GM19043 (cell line): ENCODE measurements around the gene C3.
"Not testable (repeated sequence)": the region's sequence is repeated elsewhere in the genome, so short reads cannot be mapped to it uniquely, and the experiment has no call there.

ENCODE experiments used
- ATAC-seq: cut with Tn5 transposase; IDR thresholded peaks from one replicate; pipeline ENCODE4 v1.9.1; 2021; ENCODE audit warnings: low read depth; ENCODE audit not compliant: unreplicated experiment

C3 gene

GRCh38 chr19:6713773-6714692, 6.4 kb downstream of the C3 start:
- no peak for ATAC-seq

GRCh38 chr19:6712692-6713670, 7.5 kb downstream of the C3 start:
- no peak for ATAC-seq

- no peak for ATAC-seq
Observed at GRCh38 chr19:6712231-6712630, 8.2 kb downstream of the C3 start.

- ATAC-seq = no peak
Observed at GRCh38 chr19:6711605-6712004, 8.8 kb downstream of the C3 start.

- ATAC-seq = no peak
Observed at GRCh38 chr19:6711078-6711361, 9.4 kb downstream of the C3 start.

- no peak for ATAC-seq
Observed at GRCh38 chr19:6710273-6711077, 10.0 kb downstream of the C3 start.

GRCh38 chr19:6709549-6709948, 10.9 kb downstream of the C3 start:
- ATAC-seq = no peak

GRCh38 chr19:6708913-6709312, 11.5 kb downstream of the C3 start:
- ATAC-seq = not testable (repeated sequence)

GRCh38 chr19:6708346-6708745, 12.1 kb downstream of the C3 start:
- ATAC-seq = no peak

- ATAC-seq = no peak
Observed at GRCh38 chr19:6707658-6708018, 12.8 kb downstream of the C3 start.

GRCh38 chr19:6707011-6707657, 13.3 kb downstream of the C3 start:
- ATAC-seq = no peak

- ATAC-seq = no peak
Observed at GRCh38 chr19:6706633-6706958, 13.9 kb downstream of the C3 start.

- no peak for ATAC-seq
Observed at GRCh38 chr19:6705931-6706632, 14.4 kb downstream of the C3 start.

GRCh38 chr19:6700586-6701316, 19.7 kb downstream of the C3 start:
- ATAC-seq = no peak

GRCh38 chr19:6699935-6700334, 20.5 kb downstream of the C3 start:
- no peak for ATAC-seq

- ATAC-seq = no peak
Observed at GRCh38 chr19:6697291-6697690, 23.2 kb downstream of the C3 start.

GRCh38 chr19:6696239-6696820, 24.1 kb downstream of the C3 start:
- ATAC-seq = no peak

GRCh38 chr19:6694147-6694815, 26.2 kb downstream of the C3 start:
- ATAC-seq = no peak
